Lower lobe of right lung (tissue), 2 donors: ENCODE measurements around the gene KLRF1. TPM values are rescaled to one million over a fixed set of nuclear protein-coding genes. Genes with fewer than 3 reads are reported as not detected.

Experiments
- ATAC-seq, 2 donors: fragments of 200-7000 bp; cut with Tn5 transposase; one replicate each; pipeline ENCODE4 v1.9.1; 2020 to 2022; ENCODE audit warnings: mild to moderate bottlenecking in 2 of 2, moderate library complexity in 2 of 2
- DNase-seq: peaks from one replicate; pipeline ENCODE4 v3.0.0-alpha.2; 2020
- H3K27ac ChIP-seq: fragments of 200-600 bp; one replicate; pipeline ENCODE4 v1.8.0; 2022
- H3K27me3 ChIP-seq: fragments of 200-600 bp; one replicate; pipeline ENCODE4 v1.8.0; 2022; ENCODE audit warnings: low read depth
- H3K36me3 ChIP-seq: fragments of 200-600 bp; one replicate; pipeline ENCODE4 v1.8.0; 2022; ENCODE audit warnings: mild to moderate bottlenecking
- H3K4me1 ChIP-seq: fragments of 200-600 bp; one replicate; pipeline ENCODE4 v1.8.0; 2022
- H3K4me3 ChIP-seq: fragments of 200-600 bp; one replicate; pipeline ENCODE4 v1.8.0; 2022; ENCODE audit warnings: mild to moderate bottlenecking
- H3K9me3 ChIP-seq: fragments of 200-600 bp; one replicate; pipeline ENCODE4 v1.8.0; 2022
- CTCF ChIP-seq: fragments of 200-600 bp; IDR thresholded peaks from one replicate; pipeline ENCODE4 v1.8.0; 2022; ENCODE audit warnings: antibody characterized with exemption, mild to moderate bottlenecking
- intact Hi-C: fragments of 100-400 bp; cut with DNase I; formaldehyde crosslinking; loops from one replicate; pipeline ENCODE4 v1.11.0; 2022
- total RNA-seq: library from RNA; stranded (reverse); fragmentation: NEBNext Ultra II Directional; extraction: Animal tissue kit (Norgen Biotek cat#: 25700); gene quantifications from one replicate; pipeline ENCODE4 v1.2.1, GENCODE V29; 2021
- donor health status: DM: no; HTN: yes; CAD: no; lungs with severe emphysema.

Gene KLRF1
- total RNA-seq, 1 donor from 2014 or later = 4.1 TPM

- Histone ChIP-seq H3K27me3 (no peaks in the 10 kb centered on the region), H3K36me3 (no peaks in the 10 kb centered on the region), H3K4me3 (peak overlapping the region; percentile 61), H3K4me1 (peaks cover 6% of the 10 kb centered on the region), H3K27ac (peak overlapping the region; percentile 58), H3K9me3 (peaks cover 7% of the 10 kb centered on the region)
- no peak for TF ChIP-seq CTCF
- no peak for DNase-seq
- intact Hi-C loops = no loop called here
- ATAC-seq = no peak
Observed at GRCh38 chr12:9864913-9865675, 37.8 kb downstream of the KLRF1 start.

GRCh38 chr12:9866860-9867269 lies 39.6 kb downstream of the KLRF1 start:
- H3K4me3 ChIP-seq = peak overlapping the region; percentile 61
- peaks cover 7% of the 10 kb centered on the region for H3K4me1 ChIP-seq
- H3K27ac ChIP-seq = peak overlapping the region; percentile 91
- DNase-seq (no peak), ATAC-seq (no peak)
- intact Hi-C loops = no loop called here
- H3K27me3 ChIP-seq = no peaks in the 10 kb centered on the region
- no peaks in the 10 kb centered on the region for H3K36me3 ChIP-seq
- H3K9me3 ChIP-seq = peaks cover 7% of the 10 kb centered on the region
- TF ChIP-seq CTCF = no peak

- intact Hi-C loops = no loop called here
- H3K27ac ChIP-seq = peak overlapping the region; percentile 91
- peak overlapping the region; percentile 61 for H3K4me3 ChIP-seq
- peaks cover 7% of the 10 kb centered on the region for H3K4me1 ChIP-seq
- no peak for DNase-seq
- no peaks in the 10 kb centered on the region for H3K36me3 ChIP-seq
- ATAC-seq = no peak
- peaks cover 7% of the 10 kb centered on the region for H3K9me3 ChIP-seq
- H3K27me3 ChIP-seq = no peaks in the 10 kb centered on the region
- TF ChIP-seq CTCF = no peak
Observed at GRCh38 chr12:9867531-9867930, 40.2 kb downstream of the KLRF1 start.

- intact Hi-C loops = no loop called here
- peak in 1 of 2 donors; percentile 43 for ATAC-seq
- Histone ChIP-seq H3K27me3 (no peaks in the 10 kb centered on the region), H3K27ac (peak overlapping the region; percentile 91), H3K4me1 (peaks cover 7% of the 10 kb centered on the region), H3K9me3 (peaks cover 6% of the 10 kb centered on the region), H3K4me3 (peak overlapping the region; percentile 61), H3K36me3 (no peaks in the 10 kb centered on the region)
- TF ChIP-seq CTCF = no peak
- DNase-seq = no peak
Observed at GRCh38 chr12:9868311-9868801, 41.1 kb downstream of the KLRF1 start.

- H3K4me1 ChIP-seq = peaks cover 7% of the 10 kb centered on the region
- H3K4me3 ChIP-seq = peak overlapping the region; percentile 61
- no peak for ATAC-seq
- intact Hi-C loops = no loop called here
- no peaks in the 10 kb centered on the region for H3K27me3 ChIP-seq
- no peak for DNase-seq
- TF ChIP-seq CTCF = no peak
- peaks cover under 1% of the 10 kb centered on the region for H3K9me3 ChIP-seq
- no peaks in the 10 kb centered on the region for H3K36me3 ChIP-seq
- H3K27ac ChIP-seq = peak overlapping the region; percentile 91
Observed at GRCh38 chr12:9868951-9869306, 41.6 kb downstream of the KLRF1 start.
